Heart left ventricle (tissue), 13 donors: ENCODE measurements around the gene BMPER.

Experiments
- CTCF ChIP-seq, 12 donors: fragments of 200-600 bp; sonication (generic) in 4 of 12; IDR thresholded peaks; one replicate each; pipeline versions ENCODE4 v1.5.0 to v1.8.0; 2018 to 2022; ENCODE audit warnings: antibody characterized with exemption in 12 of 12, mild to moderate bottlenecking in 5 of 12
- POLR2A ChIP-seq, 2 donors: fragments of 450-650 bp; IDR thresholded peaks; one replicate each; pipeline ENCODE4 v1.6.1; 2017; ENCODE audit warnings: antibody characterized with exemption in 2 of 2, mild to moderate bottlenecking in 2 of 2, moderate library complexity in 2 of 2
- donor health status: ischemic (EF 13 %, LVEDD 7.1; RV severe dilation, severe dysfunction).
- donor health status: DM: no; HTN: yes; CAD: no.
- donor health status: DM: no; HTN: no; CAD: no.
- donor health status: ischemic (EF 25% LVEDD 6.9; RV normal size, moderate dysfunction).
- donor health status: ischemic (EF 25% LVEDD 5.7; RV mildly dilated, moderate dysfunction).
- donor health status: ischemic (EF 35%, LVEDD 5.7; RV mildly dilated, moderate dysfunction).
- donor health status: nonischemic (EF 11% LVEDD 7.7; RV severe dilation, severe dysfunction).
- donor health status: DM: yes; HTN: yes; CAD: no.
- donor health status: PGD.
- donor health status: ischemic (EF 29% LVEDD 5.4; RV normal size, mild dysfunction).
- donor health status: nonischemic (EF 23%, LVEDD 6.1; RV moderate dilation, normal function).

GRCh38 chr7:34087892-34088891 is 182.9 kb downstream of the BMPER start:
- TF ChIP-seq POLR2A (IDR thresholded peaks at IDR 0.05) (no peak), CTCF (IDR thresholded peaks at IDR 0.05) (peak in 11 of 12 donors; percentile 14 to 51 (median 33))
